H7 (cell line): ENCODE measurements around the gene FRYL. TPM values are rescaled to one million over a fixed set of nuclear protein-coding genes. Genes with fewer than 3 reads are reported as not detected.
"Not testable (repeated sequence)": the region's sequence is repeated elsewhere in the genome, so short reads cannot be mapped to it uniquely, and the experiment has no call there.

ENCODE experiments used
- DNase-seq: peaks from one replicate; pipeline ENCODE4 v3.0.0; 2012
- H3K27me3 ChIP-seq: 2 replicates; pipeline ENCODE4 v1.6.0; 2011; ENCODE audit warnings: mild to moderate bottlenecking, low read length; ENCODE audit not compliant: control insufficient read depth, insufficient read depth
- H3K36me3 ChIP-seq: replicated peaks from 2 replicates; pipeline ENCODE4 v1.5.1; 2011; ENCODE audit warnings: low read length; ENCODE audit not compliant: control insufficient read depth, insufficient read depth
- H3K4me3 ChIP-seq: 2 replicates; pipeline ENCODE4 v1.5.1; 2011; ENCODE audit warnings: low read depth, mild to moderate bottlenecking, control low read depth, low read length, moderate library complexity; ENCODE audit not compliant: insufficient read depth
- total RNA-seq: library from RNA; depleted of rRNA; stranded (reverse); fragments of >200 nt; shearing (Covaris generic); gene quantifications from 2 replicates; pipeline ENCODE4 v1.2.3, GENCODE V29; 2014

Gene FRYL
- total RNA-seq, 1 experiment from 2014 or later, result 24.3 TPM

DNA sequence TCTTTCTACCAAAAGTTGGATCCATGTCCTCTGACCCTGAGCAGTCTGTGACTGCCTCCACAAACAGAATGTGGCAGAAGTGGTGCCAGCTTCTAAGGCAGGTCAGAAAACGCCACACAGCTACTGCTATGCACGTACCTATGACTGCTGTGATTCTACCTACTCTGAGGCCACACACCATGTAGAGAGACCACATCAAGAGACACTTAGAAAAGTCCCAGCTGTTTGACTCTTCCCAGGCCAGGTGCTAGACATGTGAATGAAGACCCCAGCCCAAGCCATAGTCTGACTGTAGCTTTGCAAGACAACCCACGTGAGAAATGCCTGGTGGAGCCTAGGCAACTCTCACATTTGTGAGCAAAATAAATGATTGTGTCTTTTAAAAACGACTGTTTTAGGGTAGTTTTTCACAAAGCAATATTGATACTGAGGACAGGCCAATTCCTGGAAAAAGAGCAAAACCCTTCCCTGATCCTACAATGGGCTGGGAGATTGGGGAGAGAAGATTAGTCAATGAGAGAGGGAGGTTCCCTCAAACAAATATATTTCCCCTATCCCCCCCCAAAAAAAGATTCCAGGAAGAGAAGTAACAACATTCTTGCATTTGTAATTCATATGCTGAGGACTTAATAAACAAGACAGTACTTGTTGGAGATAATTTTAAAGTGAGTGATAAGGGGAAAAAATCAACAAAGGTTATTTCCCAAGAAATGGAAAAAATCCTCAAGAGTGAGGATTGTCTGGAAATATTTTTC, 33.3 kb downstream of the FRYL start:
- DNase-seq, result no peak
- no peak overlapping the region for H3K4me3 ChIP-seq
- H3K36me3 ChIP-seq, result no peaks in the 10 kb centered on the region
- no peaks in the 10 kb centered on the region for H3K27me3 ChIP-seq

DNA sequence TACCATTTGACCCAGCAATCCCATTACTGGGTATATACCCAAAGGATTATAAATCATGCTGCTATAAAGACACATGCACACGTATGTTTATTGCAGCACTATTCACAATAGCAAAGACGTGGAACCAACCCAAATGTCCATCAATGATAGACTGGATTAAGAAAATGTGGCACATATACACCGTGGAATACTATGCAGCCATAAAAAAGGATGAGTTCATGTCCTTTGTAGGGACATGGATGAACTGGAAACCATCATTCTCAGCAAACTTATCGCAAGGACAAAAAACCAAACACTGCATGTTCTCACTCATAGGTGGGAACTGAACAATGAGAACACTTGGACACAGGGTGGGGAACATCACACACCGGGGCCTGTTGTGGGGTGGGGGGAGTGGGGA, 34.9 kb downstream of the FRYL start:
- H3K27me3 ChIP-seq, DNase-seq, H3K4me3 ChIP-seq, H3K36me3 ChIP-seq: not testable (repeated sequence)

DNA sequence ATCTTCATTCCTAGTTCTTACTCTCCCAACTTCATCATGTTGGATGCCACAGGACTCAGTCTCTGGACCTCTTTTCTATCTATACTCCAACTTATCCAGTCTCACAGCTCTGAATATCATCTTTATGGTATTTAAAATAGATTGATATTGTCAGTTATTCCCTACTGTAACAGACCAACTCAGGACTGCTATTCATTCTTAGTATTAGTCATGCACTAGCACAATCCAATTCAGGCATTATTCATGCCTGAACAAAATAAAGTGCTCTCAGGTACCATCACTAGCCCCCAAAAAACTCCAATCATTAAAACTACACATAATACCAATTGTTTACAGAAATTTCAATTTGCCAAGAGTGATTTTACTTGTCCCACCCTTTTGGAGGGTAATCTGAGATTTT, 37.7 kb downstream of the FRYL start:
- no peak for DNase-seq
- no peaks in the 10 kb centered on the region for H3K36me3 ChIP-seq
- H3K4me3 ChIP-seq, result no peak overlapping the region
- no peaks in the 10 kb centered on the region for H3K27me3 ChIP-seq

DNA sequence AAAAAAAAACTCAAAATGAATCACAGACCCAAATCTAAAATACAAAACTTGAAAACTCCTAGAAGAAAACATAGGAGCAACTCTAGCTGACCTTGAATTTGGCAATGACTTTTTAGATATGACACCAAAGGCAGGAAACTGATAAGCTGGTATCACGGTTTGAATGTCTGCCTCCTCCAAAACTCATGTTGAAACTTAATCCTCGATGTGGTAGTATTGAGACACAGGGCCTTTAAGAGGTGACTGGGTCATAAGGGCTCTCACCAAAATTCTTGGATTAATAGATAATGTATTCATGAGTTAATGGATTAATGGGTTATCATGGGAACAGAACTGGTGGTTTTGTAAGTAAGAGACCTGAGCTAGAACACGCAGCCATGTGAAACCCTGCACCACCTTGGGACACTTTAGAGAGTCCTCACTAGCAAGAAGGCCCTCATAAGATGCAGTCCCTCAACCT, 40.5 kb downstream of the FRYL start:
- Histone ChIP-seq H3K27me3 (no peaks in the 10 kb centered on the region), H3K4me3 (no peak overlapping the region), H3K36me3 (no peaks in the 10 kb centered on the region)
- no peak for DNase-seq

DNA sequence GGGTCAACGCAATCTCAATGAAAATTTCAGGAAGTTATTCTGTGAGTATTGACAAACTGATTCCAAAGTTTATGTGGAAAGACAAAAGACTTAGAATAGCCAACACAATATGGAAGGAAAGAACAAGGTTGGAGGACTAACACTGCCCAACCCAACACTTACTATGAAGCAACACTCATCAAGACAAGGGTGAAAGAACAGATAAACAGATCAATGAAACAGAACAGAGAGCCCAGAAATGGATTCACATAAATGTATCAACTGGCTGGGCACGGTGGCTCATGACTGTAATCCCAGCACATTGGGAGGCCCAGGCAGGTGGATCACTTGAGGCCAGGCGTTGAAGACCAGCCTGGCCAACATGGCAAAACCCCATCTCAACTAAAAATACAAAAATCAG, 41.2 kb downstream of the FRYL start:
- DNase-seq, result no peak
- no peak overlapping the region for H3K4me3 ChIP-seq
- no peaks in the 10 kb centered on the region for H3K36me3 ChIP-seq
- no peaks in the 10 kb centered on the region for H3K27me3 ChIP-seq

DNA sequence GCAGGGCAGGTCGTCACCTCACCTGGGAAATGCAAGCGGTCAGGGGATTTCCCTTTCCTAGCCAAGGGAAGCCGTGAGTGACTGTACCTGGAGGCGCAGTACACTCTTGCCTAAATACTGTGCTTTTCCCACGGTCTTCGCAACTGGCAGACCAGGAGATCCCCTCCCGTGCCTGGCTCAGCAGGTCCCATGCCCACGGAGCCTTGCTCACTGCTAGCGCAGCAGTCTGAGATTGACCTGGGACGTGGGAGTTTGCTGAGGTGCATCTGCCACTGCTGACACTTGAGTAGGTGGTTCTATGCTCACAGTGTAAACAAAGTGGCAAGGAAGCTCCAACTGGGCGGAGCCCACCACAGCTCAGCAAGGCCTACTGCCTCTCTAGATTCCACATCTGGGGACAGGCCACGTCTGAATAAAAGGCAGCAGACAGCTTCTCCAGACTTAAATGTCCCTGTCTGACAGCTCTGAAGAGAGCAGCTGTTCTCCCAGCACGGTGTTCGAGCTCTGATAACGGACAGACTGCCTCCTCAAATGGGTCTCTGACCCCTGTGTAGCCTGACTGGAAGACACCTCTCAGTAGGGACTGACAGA, 51.1 kb downstream of the FRYL start:
- DNase-seq, H3K4me3 ChIP-seq, H3K27me3 ChIP-seq, H3K36me3 ChIP-seq: not testable (repeated sequence)

DNA sequence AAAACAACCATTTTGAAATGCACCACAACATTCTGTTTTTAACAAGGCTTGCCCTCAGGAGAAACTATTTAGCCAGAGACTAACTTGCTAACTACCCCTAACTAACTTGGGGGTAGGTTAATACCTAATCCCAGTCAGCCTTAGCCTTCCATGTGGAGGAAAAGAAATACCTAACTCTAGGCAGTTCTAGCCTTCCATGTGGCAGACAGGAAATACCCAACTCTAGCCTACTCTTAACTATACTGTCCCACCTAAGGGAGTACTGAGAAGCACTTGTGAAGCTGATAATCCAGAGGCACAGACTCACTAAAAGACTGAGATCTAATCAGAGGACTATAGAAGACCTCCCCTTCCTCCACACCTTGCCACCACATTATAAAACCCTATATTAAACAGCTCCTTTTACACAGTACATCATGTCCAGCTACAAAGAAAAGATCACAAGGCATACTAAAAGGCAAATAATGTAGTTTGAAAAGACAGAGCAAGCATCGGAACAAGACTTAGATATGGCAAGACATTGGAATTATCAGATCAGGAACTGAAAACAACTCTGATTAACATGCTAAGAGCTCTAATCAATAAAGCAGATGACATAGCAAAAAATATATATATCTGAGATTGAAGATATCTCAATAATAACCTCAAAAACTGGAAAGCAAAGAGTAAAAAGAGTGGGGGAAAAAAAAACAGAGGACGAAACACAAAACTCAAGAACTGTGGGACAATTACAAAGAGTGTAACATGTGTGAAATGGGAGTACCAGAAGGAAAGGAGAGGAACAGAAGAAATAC, 52.2 kb downstream of the FRYL start:
- no peak for DNase-seq
- Histone ChIP-seq H3K27me3 (no peaks in the 10 kb centered on the region), H3K4me3 (no peak overlapping the region), H3K36me3 (no peaks in the 10 kb centered on the region; the same call in 1 of the 2 replicates)

DNA sequence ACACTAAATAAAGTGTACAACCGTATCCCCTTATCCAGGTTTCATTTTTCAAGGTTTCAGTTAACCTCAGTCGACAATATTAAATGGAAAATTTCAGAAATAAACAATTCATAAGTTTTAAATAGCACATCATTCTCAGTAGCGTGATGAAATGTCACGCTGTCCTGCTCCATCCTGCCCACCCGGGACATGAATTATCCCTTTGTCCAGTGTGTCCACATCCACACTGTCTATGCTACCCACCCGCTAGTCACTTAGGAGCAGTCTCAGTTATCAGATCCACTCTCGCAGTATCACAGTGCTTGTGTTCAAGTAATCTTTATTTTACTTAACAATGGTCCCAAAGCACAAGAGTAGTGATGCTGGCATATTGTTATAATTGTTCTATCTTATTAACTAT, 54.7 kb downstream of the FRYL start:
- Histone ChIP-seq H3K27me3 (no peaks in the 10 kb centered on the region), H3K36me3 (no peaks in the 10 kb centered on the region; the same call in 1 of the 2 replicates), H3K4me3 (no peak overlapping the region)
- DNase-seq, result no peak

DNA sequence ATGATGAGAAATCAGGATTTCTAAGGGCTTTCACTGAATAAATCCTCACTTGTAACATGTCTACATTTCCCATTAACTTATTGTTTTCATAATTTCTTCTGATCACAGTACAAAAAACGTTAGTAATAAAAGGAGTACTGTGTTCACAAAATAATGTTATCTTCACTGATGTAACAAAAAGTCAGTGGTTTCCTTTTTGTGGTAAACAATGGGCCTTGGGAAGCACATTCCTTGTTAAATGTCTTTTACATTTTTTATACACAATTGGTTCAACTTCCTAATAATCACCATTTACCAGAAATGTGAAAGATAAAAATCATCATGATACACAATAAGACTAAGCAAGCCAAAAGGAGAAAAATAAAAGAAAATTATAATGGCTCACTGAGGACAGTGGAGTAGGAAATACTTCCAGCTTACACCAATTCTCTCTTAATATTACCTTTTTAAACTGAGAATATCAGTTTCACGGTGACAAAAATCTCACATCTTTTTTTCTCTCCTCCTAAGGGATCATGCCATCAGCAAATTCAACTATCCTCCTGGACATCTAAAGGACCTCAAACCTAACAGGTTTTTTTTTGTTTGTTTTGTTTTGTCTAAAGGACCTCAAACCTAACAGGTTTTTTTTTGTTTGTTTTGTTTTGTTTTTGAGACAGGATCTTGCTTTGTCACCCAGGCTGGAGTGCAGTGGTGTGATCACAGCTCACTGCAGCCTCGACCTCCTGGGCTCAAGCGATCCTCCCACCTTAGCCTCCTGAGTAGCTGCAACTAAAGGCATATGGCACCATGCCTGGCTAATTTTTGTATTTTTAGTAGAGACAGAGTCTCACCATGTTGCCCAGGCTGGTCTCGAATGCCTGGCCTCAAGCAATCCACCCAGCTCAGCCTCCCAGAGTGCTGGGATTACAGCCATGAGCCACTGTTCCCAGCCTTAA, 57.3 kb downstream of the FRYL start:
- Histone ChIP-seq H3K4me3 (no peak overlapping the region), H3K27me3 (no peaks in the 10 kb centered on the region), H3K36me3 (no peaks in the 10 kb centered on the region)
- DNase-seq, result no peak

DNA sequence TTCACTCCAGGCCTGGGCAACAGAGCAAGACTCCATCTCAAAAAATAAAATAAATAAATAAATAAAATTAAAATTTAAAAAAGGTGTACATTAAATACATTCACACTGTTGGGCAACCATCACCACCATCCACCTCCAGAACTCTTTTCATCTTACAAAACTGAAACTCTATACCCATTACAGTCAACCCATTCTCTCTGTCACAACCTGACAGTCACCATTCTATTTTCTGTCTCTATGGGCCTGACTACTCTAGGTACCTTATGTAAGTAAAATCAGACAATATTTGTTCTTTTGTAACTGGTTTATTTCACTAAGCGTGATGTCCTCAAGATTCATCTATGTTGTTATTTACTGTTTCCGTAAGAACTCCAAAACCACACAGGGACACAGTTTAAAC, 59.6 kb downstream of the FRYL start:
- no peak overlapping the region for H3K4me3 ChIP-seq
- H3K27me3 ChIP-seq, result no peaks in the 10 kb centered on the region
- no peak for DNase-seq
- no peaks in the 10 kb centered on the region for H3K36me3 ChIP-seq

DNA sequence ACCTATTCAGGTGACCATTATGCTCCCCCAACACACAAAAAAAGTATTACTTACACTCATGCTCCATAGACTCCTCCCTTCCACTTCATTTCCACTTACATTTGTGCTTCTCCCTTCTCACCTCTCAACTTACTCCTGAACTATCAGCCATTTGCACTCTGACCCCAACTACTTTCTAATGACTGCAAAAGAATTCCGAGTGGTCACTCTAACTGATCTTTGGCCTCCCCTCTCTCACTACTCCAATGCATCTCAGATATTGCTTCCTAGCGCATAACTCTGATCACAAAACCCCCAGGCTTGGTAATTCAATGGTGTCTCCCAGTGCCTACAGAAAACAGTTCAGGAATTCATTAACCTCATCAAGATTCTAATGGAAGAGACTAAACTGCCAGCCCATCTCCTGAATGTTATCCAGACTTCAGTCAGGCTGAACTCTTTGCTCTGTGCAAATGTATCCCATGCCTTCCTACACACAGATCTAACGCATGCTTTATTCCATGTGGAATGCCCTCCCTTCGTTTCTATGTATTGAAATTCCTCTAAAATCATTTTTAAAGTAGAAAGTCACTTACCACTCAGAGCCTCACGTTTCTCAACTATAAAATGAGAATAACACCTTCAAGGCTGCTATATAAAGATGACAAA, 61.1 kb downstream of the FRYL start:
- no peaks in the 10 kb centered on the region for H3K36me3 ChIP-seq
- no peaks in the 10 kb centered on the region for H3K27me3 ChIP-seq
- no peak for DNase-seq
- no peak overlapping the region for H3K4me3 ChIP-seq

DNA sequence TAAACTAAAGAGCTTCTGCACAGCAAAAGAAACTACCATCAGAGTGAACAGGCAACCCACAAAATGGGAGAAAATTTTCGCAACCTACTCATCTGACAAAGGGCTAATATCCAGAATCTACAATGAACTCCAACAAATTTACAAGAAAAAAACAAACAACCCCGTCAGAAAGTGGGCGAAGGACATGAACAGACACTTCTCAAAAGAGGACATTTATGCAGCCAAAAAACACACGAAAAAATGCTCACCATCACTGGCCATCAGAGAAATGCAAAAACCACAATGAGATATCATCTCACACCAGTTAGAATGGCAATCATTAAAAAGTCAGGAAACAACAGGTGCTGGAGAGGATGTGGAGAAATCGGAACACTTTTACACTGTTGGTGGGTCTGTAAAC, 63.8 kb downstream of the FRYL start:
- H3K27me3 ChIP-seq, H3K36me3 ChIP-seq, DNase-seq, H3K4me3 ChIP-seq: not testable (repeated sequence)

DNA sequence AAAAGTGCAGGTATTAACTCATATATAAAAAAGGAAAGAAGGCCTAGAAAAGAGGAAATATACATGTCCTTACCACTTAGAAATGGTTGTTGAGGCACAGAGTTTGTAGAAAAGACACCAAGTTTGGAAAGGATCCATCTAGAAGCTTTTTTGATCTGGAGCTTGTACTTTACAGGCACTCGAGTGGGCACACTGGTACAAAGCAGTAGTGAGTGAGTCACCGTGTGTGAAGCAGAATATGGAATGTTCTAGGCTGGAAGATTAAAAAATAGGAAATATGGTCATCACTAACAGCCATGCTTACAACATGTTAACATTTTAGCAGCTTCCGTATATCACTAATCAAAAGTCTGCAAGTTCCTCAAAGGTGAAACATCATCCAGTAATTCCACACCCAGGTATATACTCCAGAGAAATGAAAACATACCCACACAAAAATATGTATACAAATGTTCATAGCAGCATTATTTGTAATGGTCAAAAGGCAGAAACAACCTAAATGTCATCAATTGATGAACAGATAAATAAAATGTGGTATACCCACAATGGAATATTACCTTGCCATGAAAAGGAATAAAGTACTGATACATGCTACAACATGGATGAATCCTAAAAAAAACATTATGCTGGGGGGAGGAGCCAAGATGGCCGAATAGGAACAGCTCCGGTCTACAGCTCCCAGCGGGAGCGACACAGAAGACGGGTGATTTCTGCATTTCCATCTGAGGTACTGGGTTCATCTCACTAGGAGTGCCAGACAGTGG, 69.5 kb downstream of the FRYL start:
- Histone ChIP-seq H3K27me3 (no peaks in the 10 kb centered on the region), H3K36me3 (no peaks in the 10 kb centered on the region; the same call in 1 of the 2 replicates), H3K4me3 (no peak overlapping the region)
- DNase-seq, result no peak
